NCI-H1105 (cell line): ENCODE measurements around the gene SOX1.

Experiments used
- DNase-seq: peaks from one replicate; lab custom pipeline; 2025; lab: John Stamatoyannopoulos, UW

The SOX1 gene

DNA sequence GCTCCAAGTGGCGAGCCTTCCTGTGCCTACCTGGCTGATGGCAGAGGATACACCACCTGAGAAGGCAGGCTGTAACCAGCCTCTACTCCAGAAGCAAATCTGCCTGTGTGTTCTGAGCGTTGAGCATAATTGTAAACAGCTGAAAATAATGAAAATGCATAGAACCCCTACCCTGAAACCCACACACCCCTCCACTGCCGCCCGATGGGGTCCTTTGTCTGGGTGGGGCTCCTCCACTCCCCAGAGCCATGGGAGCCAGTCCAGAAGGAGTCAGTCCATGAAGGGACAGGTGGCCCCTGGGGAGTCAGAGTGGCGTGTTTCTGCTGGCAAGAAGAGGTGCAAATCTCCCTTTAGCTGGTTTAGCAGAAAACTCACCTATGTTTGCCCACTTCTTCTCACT is 8.0 kb upstream of the SOX1 start:
- no peak for DNase-seq

DNA sequence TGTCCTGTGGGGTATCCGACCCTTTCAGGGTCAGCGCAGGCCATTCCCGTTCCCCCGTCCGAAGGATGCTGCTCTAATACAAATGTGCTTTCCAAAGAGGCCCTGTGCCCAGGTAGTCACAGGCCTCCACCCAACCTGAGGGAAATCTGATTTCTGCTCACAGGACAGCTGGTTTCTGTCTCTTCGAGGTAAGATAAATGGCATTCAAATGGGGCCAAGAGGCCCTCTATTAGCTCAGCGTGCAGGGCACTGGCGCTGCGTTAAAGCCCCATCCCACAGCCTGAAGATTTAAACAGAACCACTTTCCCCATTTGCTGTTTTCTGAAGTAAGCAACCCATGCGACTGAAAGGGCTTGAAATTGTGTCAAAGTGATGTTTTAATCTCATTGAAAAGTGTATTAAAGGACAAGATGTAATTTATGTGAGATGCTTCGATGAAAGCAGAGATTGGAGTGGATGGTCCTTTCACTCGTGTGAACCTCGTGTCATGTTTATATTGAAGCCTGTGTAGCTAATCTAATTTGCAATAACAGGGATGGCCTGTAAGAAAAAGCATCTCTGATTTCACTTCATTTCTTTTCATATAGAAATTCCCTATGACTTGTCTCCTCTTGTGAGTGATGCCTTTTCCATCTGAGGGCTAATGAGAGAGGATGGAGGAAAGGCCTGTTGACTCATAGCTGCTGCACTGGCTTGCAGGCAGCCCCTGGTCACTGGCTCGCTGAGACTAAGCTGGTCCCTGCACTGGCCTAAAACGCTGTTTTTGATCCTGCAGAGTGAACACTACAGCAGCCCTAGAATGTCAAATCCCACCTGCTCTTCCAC is 7.3 kb upstream of the SOX1 start:
- no peak for DNase-seq

- no peak for DNase-seq
Observed at GRCh38 chr13:112060282-112060830, 6.6 kb upstream of the SOX1 start.

DNA sequence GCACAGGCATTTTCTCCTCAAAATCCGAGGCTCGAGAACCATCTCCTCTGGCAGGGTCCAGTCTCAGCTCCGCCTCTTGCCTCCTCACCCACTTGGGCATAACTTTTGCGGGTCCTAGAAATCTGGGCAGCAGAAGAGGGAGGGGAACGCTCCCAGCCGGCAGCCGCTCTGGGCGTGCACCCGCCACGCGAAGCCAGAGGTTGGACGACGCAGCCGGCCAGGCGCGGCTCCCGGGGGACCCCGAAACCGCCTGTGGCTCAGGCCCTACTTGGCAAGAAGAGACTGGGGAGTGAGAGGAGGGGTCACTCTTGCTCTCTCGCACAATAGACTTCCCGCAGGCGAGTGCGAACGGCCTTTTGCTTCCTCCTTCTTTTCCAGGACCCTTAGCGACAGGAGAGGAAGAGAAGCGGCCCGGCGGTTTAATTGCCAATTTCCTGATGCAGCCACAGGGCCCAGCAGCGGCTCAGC is 6.0 kb upstream of the SOX1 start:
- no peak for DNase-seq

GRCh38 chr13:112061367-112062061 is 5.4 kb upstream of the SOX1 start:
- DNase-seq, result no peak

- DNase-seq, result no peak
Observed at GRCh38 chr13:112062072-112062567, 4.8 kb upstream of the SOX1 start.

- DNase-seq, result no peak
Observed at GRCh38 chr13:112062571-112063570, 4.1 kb upstream of the SOX1 start.

GRCh38 chr13:112063807-112064206 is 3.1 kb upstream of the SOX1 start:
- no peak for DNase-seq

GRCh38 chr13:112064222-112064621 is 2.7 kb upstream of the SOX1 start:
- DNase-seq, result peak; percentile 97

DNA sequence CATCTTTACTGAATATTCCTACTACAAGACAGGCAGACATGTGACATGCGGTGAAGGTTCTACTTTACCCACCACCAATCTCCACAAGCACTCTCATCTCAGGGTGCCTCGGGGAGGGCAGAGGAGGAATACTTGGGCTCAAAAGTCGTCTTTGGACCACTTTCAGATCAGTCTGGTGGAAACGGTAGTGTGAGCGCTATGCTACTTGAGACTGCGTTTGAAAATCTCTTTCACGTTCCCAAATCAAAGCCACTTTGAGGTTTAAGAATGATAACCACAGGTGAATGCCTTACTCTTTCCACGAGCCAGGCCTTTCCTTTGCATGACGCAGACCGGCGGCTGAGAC is 1.5 kb upstream of the SOX1 start:
- peak; percentile 50 for DNase-seq

DNA sequence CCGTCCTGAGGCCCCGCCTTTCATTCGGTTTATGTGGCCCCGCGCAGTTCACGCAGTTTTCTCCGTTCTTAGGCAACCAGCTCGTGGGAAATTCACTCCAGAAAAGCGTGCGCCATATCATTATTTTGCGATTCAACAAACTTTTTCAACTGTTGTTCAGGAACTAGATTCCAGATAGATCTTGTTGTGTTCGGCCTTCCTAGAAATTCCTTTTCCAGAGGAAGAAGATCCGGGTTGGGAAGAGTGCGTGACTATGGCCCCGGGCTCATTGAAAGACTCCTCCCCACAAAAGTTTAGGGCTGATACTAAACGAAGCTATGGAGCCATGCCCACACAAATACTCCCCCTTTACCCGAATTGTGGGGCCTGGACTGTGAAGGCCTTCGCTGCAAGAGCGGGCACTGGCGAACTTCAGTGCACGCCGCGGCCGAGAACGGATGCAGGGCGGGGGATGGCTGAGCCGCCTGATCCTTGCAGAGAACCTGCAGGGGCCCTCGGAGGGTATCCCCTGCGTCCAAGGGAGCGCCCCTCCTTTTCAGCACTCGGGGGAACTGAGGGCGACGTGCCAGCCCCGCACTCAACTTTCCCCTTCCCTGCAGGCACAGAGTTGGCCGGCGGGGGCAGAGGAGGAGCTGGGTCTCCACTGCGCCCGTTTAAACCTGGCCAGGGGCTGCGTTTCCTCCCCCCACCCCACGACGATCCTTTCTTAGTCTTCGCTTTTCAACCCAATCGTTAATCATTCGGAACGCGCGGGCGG is 904 bp upstream of the SOX1 start:
- no peak for DNase-seq

DNA sequence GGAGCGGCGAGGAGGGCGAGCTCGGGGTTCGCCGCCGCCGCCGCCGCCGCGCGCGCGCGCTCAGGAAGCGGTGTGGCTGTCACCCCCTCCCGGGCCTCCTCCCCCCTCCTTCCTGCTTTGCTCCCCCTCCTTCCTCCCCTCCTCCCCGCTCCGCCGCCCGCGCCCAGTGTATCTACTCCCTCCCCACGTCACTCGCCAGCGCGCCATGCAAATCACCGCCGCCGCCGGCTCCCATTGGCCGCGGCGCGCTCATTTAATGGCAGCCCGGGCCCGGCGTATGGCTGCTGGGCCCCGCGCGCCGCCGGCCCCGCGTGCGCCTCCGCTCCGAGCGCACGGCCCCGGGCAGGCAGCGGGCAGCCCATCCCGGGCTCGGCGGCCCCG is 335 bp upstream of the SOX1 start:
- peak; percentile 100 for DNase-seq

GRCh38 chr13:112067871-112068539 is 1.1 kb downstream of the SOX1 start:
- DNase-seq, result peak; percentile 61

DNA sequence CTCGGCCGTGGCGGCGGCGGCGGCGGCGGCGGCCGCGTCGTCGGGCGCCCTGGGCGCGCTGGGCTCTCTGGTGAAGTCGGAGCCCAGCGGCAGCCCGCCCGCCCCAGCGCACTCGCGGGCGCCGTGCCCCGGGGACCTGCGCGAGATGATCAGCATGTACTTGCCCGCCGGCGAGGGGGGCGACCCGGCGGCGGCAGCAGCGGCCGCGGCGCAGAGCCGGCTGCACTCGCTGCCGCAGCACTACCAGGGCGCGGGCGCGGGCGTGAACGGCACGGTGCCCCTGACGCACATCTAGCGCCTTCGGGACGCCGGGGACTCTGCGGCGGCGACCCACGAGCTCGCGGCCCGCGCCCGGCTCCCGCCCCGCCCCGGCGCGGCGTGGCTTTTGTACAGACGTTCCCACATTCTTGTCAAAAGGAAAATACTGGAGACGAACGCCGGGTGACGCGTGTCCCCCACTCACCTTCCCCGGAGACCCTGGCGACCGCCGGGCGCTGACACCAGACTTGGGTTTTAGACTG is 1.7 kb downstream of the SOX1 start:
- DNase-seq, result no peak

- peak; percentile 49 for DNase-seq
Observed at GRCh38 chr13:112069061-112069844, 2.3 kb downstream of the SOX1 start.

DNA sequence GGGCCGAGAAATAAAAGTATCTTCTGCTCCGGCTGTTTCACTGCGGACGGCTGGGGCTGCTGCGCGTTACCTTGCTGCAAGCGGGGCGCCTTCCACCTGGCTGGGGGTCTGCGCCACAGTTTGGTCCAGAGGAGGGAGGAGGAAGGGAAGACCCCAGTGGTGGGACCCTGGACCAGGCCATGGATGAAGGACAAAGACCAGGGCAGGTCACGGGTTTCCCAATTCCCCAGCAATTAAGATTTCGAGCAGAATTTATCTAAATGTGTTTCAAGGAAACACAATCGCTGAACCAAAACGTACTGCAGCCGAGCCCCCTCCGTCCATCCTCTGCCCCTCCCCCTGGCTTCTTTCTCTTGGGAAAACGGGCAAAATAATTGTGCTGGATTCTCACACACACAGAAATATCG is 2.9 kb downstream of the SOX1 start:
- DNase-seq, result peak; percentile 69

DNA sequence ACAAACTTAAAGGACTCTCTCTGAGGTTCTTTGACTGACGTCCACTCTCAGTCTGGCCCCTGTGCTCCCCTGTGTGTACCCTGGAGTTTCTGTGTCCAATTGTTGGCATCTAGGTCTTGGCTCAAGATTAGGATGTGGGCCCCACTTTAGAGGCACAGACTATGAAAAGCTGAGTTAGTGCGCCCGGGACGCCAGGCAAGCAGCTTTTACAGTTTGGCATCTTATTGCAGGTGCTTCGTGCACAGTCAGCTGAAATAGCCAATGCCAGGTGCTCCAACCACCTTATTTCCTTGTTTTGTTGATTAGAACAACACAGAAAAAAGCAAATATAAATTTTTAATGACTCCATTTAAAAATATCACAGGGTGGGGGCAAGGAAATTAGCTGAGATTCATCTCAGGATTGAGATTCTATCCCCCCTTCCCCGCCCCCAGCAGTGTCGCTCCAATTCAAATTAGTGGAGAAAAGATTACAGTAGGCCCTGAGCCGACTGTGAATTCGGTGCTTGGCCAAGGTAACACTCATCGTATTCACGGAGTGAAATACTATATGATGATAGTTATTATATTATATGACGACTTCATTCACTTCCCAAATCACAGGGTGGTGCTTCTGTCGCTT is 4.3 kb downstream of the SOX1 start:
- DNase-seq, result peak; percentile 94

- peak; percentile 94 for DNase-seq
Observed at GRCh38 chr13:112071723-112072533, 5.0 kb downstream of the SOX1 start.
